PC-9 (cell line): Measurements from ENCODE around the gene OR8S1.

Experiments
- EZH2 ChIP-seq: fragments of 200-600 bp; sonication (generic); IDR thresholded peaks from 2 replicates; pipeline ENCODE4 v1.8.0; 2017; ENCODE audit warnings: antibody characterized with exemption, low read depth
- TF ChIP-seq, protein P1 (sequence below): fragments of 200-600 bp; sonication (generic); conservative IDR thresholded peaks from 2 replicates; pipeline ENCODE4 v1.6.1; 2017; ENCODE audit warnings: mixed run types, antibody characterized with exemption, mild to moderate bottlenecking, moderate library complexity

DNA sequence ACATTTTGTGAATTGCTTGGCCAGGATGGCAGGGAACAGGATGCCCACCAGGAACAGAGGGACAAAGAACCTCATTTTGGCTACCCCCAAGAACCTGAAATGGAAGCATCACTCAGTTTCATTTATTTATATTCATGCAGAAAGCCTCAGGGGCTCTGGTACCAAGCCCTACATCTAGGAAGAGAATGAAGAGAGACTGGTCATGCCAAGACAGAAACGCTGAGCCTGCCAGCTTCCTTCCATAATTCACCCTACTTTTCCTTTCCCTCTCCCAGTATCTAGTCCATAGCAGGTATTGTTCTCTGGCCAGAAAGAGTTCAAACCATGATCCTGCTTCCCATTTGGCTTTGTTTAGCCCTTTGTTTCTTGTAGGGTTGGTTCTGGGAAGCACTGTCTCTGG lies 44.5 kb downstream of the OR8S1 start, which contains the start of gene LALBA:
- TF ChIP-seq, protein P1, sequence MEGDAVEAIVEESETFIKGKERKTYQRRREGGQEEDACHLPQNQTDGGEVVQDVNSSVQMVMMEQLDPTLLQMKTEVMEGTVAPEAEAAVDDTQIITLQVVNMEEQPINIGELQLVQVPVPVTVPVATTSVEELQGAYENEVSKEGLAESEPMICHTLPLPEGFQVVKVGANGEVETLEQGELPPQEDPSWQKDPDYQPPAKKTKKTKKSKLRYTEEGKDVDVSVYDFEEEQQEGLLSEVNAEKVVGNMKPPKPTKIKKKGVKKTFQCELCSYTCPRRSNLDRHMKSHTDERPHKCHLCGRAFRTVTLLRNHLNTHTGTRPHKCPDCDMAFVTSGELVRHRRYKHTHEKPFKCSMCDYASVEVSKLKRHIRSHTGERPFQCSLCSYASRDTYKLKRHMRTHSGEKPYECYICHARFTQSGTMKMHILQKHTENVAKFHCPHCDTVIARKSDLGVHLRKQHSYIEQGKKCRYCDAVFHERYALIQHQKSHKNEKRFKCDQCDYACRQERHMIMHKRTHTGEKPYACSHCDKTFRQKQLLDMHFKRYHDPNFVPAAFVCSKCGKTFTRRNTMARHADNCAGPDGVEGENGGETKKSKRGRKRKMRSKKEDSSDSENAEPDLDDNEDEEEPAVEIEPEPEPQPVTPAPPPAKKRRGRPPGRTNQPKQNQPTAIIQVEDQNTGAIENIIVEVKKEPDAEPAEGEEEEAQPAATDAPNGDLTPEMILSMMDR, result no peak
- no peak for TF ChIP-seq EZH2
